H1 (cell line): ENCODE measurements around the gene LY6G6D. TPM values are rescaled to one million over a fixed set of nuclear protein-coding genes. Genes with fewer than 3 reads are reported as not detected.

ENCODE experiments used
- CTCF ChIA-PET: fragments of 300-600 bp; sonication (Branson Sonifier 250); formaldehyde crosslinking; loops from one replicate; lab custom pipeline; 2021; ENCODE audit not compliant: partially characterized antibody; lab: Charles Lee
- POLR2A ChIA-PET: fragments of 300-600 bp; sonication (Branson Sonifier 250); formaldehyde crosslinking; loops from one replicate; lab custom pipeline; 2021; ENCODE audit warnings: inconsistent platforms; ENCODE audit not compliant: partially characterized antibody; lab: Charles Lee
- DNase-seq, 2 experiments: peaks; one replicate each; pipeline versions ENCODE4 v3.0.0 to v3.0.0-alpha.2; 2010 to 2022; ENCODE audit warnings: low spot score in 2 of 2, low read depth in 1 of 2, mixed read lengths in 1 of 2
- FAIRE-seq: peaks from 2 replicates; lab custom pipeline; 2011; peaks lifted over from hg19 to GRCh38; lab: Jason Lieb, UNC
- H2AFZ ChIP-seq: 2 replicates; pipeline ENCODE4 v1.8.1; 2012; ENCODE audit warnings: low read length, inconsistent platforms
- H2AK5ac ChIP-seq: 2 replicates; pipeline ENCODE4 v1.6.1; 2013; ENCODE audit warnings: low read depth, low read length
- H2BK120ac ChIP-seq: replicated peaks from 2 replicates; pipeline ENCODE3; 2013; ENCODE audit warnings: low read depth, low read length, inconsistent platforms
- H2BK12ac ChIP-seq: 2 replicates; pipeline ENCODE4 v1.6.1; 2013; ENCODE audit warnings: low read depth, low read length
- H2BK15ac ChIP-seq: 2 replicates; pipeline ENCODE4 v1.6.1; 2013; ENCODE audit warnings: low read length
- H2BK20ac ChIP-seq: 2 replicates; pipeline ENCODE4 v1.6.1; 2013; ENCODE audit warnings: low read length
- H2BK5ac ChIP-seq: 2 replicates; pipeline ENCODE4 v1.6.1; 2013; ENCODE audit warnings: low read depth, low read length
- H3K14ac ChIP-seq: 2 replicates; pipeline ENCODE4 v1.6.1; 2013; ENCODE audit warnings: inconsistent platforms; ENCODE audit not compliant: insufficient read length
- H3K18ac ChIP-seq: 2 replicates; pipeline ENCODE4 v1.6.1; 2013; ENCODE audit warnings: low read length; ENCODE audit errors: extremely low read depth
- H3K23ac ChIP-seq: 2 replicates; pipeline ENCODE4 v1.6.1; 2013; ENCODE audit warnings: inconsistent platforms; ENCODE audit not compliant: insufficient read length
- H3K23me2 ChIP-seq: 2 replicates; pipeline ENCODE4 v1.6.1; 2013; ENCODE audit warnings: low read depth, low read length
- H3K27ac ChIP-seq: 2 replicates; pipeline ENCODE4 v1.6.1; 2011; ENCODE audit warnings: low read depth, low read length, inconsistent platforms
- H3K27me3 ChIP-seq, 4 experiments: replicated peaks in 1 of 4; 1 replicate in 1 of 4; 2 replicates in 3 of 4; pipeline versions ENCODE4 v1.6.1 to v1.8.1; 2011 to 2013; ENCODE audit warnings: low read length in 3 of 4, mild to moderate bottlenecking in 3 of 4, inconsistent platforms in 2 of 4, mixed read lengths in 2 of 4, moderate library complexity in 1 of 4; ENCODE audit not compliant: control insufficient read depth in 3 of 4, insufficient read depth in 3 of 4; ENCODE audit errors: extremely low read depth in 1 of 4
- H3K36me3 ChIP-seq, 4 experiments: 2 replicates each; pipeline versions ENCODE4 v1.6.1 to v1.8.1; 2011 to 2013; ENCODE audit warnings: mild to moderate bottlenecking in 4 of 4, low read length in 3 of 4, moderate library complexity in 2 of 4, control low read depth in 1 of 4, inconsistent platforms in 1 of 4; ENCODE audit not compliant: insufficient read depth in 4 of 4, control insufficient read depth in 2 of 4
- H3K4ac ChIP-seq: replicated peaks from 2 replicates; pipeline ENCODE3; 2013; ENCODE audit warnings: low read length, low read depth, mixed read lengths, inconsistent platforms; ENCODE audit not compliant: insufficient read length
- H3K4me1 ChIP-seq, 4 experiments: replicated peaks in 1 of 4; 1 replicate in 1 of 4; 2 replicates in 3 of 4; pipeline versions ENCODE4 v1.6.1 to v1.8.1; 2011 to 2013; ENCODE audit warnings: low read length in 3 of 4, inconsistent platforms in 2 of 4, mixed read lengths in 1 of 4; ENCODE audit not compliant: insufficient read depth in 4 of 4, control insufficient read depth in 3 of 4
- H3K4me2 ChIP-seq, 2 experiments: 2 replicates each; pipeline versions ENCODE4 v1.6.1 to v1.8.1; 2011 to 2013; ENCODE audit warnings: low read depth in 2 of 2, low read length in 2 of 2, control low read depth in 1 of 2, inconsistent platforms in 1 of 2, mild to moderate bottlenecking in 1 of 2; ENCODE audit not compliant: insufficient read depth in 1 of 2
- H3K4me3 ChIP-seq, 4 experiments: fragments of 200-600, 300-600 bp in 1 of 4; sonication (generic), shearing (Covaris generic), sonication (Bioruptor Twin) in 1 of 4; 2 replicates each; pipeline versions ENCODE4 v1.5.1 to v1.8.1; 2011 to 2016; ENCODE audit warnings: low read length in 4 of 4, low read depth in 3 of 4, control low read depth in 2 of 4, inconsistent platforms in 2 of 4, mild to moderate bottlenecking in 2 of 4, mixed read lengths in 1 of 4, moderate library complexity in 1 of 4; ENCODE audit not compliant: insufficient read depth in 2 of 4; ENCODE audit errors: extremely low read depth in 1 of 4
- H3K56ac ChIP-seq: replicated peaks from 2 replicates; pipeline ENCODE3; 2013; ENCODE audit warnings: low read depth, mild to moderate bottlenecking, mixed read lengths, low read length, inconsistent platforms; ENCODE audit not compliant: insufficient read length
- H3K79me1 ChIP-seq: 2 replicates; pipeline ENCODE4 v1.6.1; 2013; ENCODE audit warnings: low read depth, low read length, control low read depth
- H3K79me2 ChIP-seq, 2 experiments: 2 replicates each; pipeline versions ENCODE4 v1.6.1 to v1.8.1; 2012 to 2013; ENCODE audit warnings: low read length in 2 of 2, mild to moderate bottlenecking in 2 of 2, inconsistent platforms in 1 of 2; ENCODE audit not compliant: insufficient read depth in 2 of 2, control insufficient read depth in 1 of 2
- H3K9ac ChIP-seq, 4 experiments: replicated peaks in 1 of 4; 1 replicate in 1 of 4; 2 replicates in 3 of 4; pipeline versions ENCODE4 v1.6.1 to v1.8.1; 2011 to 2013; ENCODE audit warnings: low read depth in 3 of 4, low read length in 3 of 4, control low read depth in 2 of 4, mild to moderate bottlenecking in 2 of 4, moderate library complexity in 2 of 4, inconsistent platforms in 1 of 4; ENCODE audit errors: extremely low read depth in 1 of 4
- H3K9me3 ChIP-seq, 2 experiments: 2 replicates each; pipeline versions ENCODE4 v1.6.1 to v1.8.1; 2012 to 2013; ENCODE audit warnings: mild to moderate bottlenecking in 2 of 2, moderate library complexity in 2 of 2, control low read depth in 1 of 2, inconsistent platforms in 1 of 2, low read depth in 1 of 2, low read length in 1 of 2, mixed read lengths in 1 of 2; ENCODE audit not compliant: insufficient read depth in 2 of 2
- H4K20me1 ChIP-seq, 2 experiments: replicated peaks in 1 of 2; 2 replicates each; pipeline versions ENCODE3 to v1.8.1; 2011 to 2013; ENCODE audit warnings: inconsistent platforms in 2 of 2, low read length in 2 of 2, mild to moderate bottlenecking in 1 of 2; ENCODE audit not compliant: insufficient read depth in 2 of 2, control insufficient read depth in 1 of 2
- H4K5ac ChIP-seq: 2 replicates; pipeline ENCODE4 v1.6.1; 2013; ENCODE audit warnings: low read length, low read depth, mixed read lengths, inconsistent platforms; ENCODE audit not compliant: insufficient read length
- H4K8ac ChIP-seq: 2 replicates; pipeline ENCODE4 v1.8.0; 2013; ENCODE audit warnings: mild to moderate bottlenecking, moderate library complexity, low read length, inconsistent platforms; ENCODE audit not compliant: insufficient read depth; ENCODE audit errors: extremely low read depth
- H4K91ac ChIP-seq: replicated peaks from 2 replicates; pipeline ENCODE3; 2013; ENCODE audit warnings: low read length, mixed read lengths, inconsistent platforms; ENCODE audit not compliant: insufficient read length
- CBX8 ChIP-seq: fragments of 300-800, 300-1000 bp; sonication (generic); IDR thresholded peaks from 2 replicates; pipeline ENCODE4 v1.7.1; 2016; ENCODE audit warnings: low read depth, low read length, borderline replicate concordance
- CREB1 ChIP-seq: IDR thresholded peaks from 2 replicates; pipeline ENCODE4 v1.6.1; 2012; ENCODE audit warnings: inconsistent platforms
- KDM5A ChIP-seq: fragments of 200-600 bp; IDR thresholded peaks from 2 replicates; pipeline ENCODE4 v1.7.1; 2012; ENCODE audit warnings: mild to moderate bottlenecking, low read length, inconsistent platforms, mixed read lengths
- MAFK ChIP-seq: IDR thresholded peaks from 2 replicates; pipeline ENCODE4 v1.6.1; 2012; ENCODE audit warnings: low read depth, mild to moderate bottlenecking, improper control_type of control experiment, low read length
- MAX ChIP-seq: IDR thresholded peaks from 2 replicates; pipeline ENCODE4 v1.6.1; 2012; ENCODE audit warnings: inconsistent platforms
- NANOG ChIP-seq: IDR thresholded peaks from 2 replicates; pipeline ENCODE4 v1.6.1; 2011; ENCODE audit warnings: low read length, low read depth, mild to moderate bottlenecking, inconsistent platforms; ENCODE audit not compliant: insufficient read depth, poor library complexity, severe bottlenecking
- POU5F1 ChIP-seq: IDR thresholded peaks from 2 replicates; pipeline ENCODE4 v1.6.1; 2011; ENCODE audit warnings: low read depth, mild to moderate bottlenecking, low read length, moderate library complexity
- YY1 ChIP-seq: IDR thresholded peaks from 2 replicates; pipeline ENCODE4 v1.6.1; 2011; ENCODE audit warnings: low read depth, mild to moderate bottlenecking, low read length
- WGBS, 2 experiments: shearing (Covaris generic) in 1 of 2; methylation state at CpG; one replicate each; pipeline versions ENCODE4 v1.1.6 to v1.1.7; 2013 to 2015; ENCODE audit warnings: low lambda C conversion rate in 2 of 2, mixed read lengths in 2 of 2, inconsistent platforms in 1 of 2, low coverage in 1 of 2, missing lambda C conversion rate in 1 of 2; ENCODE audit not compliant: insufficient replicate concordance in 2 of 2, insufficient coverage in 1 of 2, insufficient read length in 1 of 2; ENCODE audit errors: extremely low coverage in 1 of 2, missing lambda C conversion rate in 1 of 2; 5-methylcytosine and 5-hydroxymethylcytosine counted together
- polyA plus RNA-seq, 7 experiments: library from polyadenylated mRNA; depleted of rRNA in 3 of 7; stranded (reverse) in 5 of 7; unstranded in 2 of 7; fragments of >200 nt in 5 of 7; fragments of 200-250 nt in 2 of 7; gene quantifications; 1 replicate in 5 of 7; 2 replicates in 1 of 7; 4 replicates in 1 of 7; pipeline versions ENCODE4 v1.2.1 to v1.2.3, GENCODE V29; 2011 to 2013; ENCODE audit warnings: missing spikeins in 2 of 7, mixed read lengths in 2 of 7
- total RNA-seq: library from RNA; stranded (reverse); fragmentation: NEBNext Ultra II Directional; extraction: Animal tissue kit (Norgen Biotek cat#: 25700); gene quantifications from 2 replicates; pipeline ENCODE4 v1.2.1, GENCODE V29; 2021

LY6G6D gene
- total and polyA plus RNA-seq, 2 of the 8 experiments (the other 6 are each of a cell fraction or from before 2014, with no cell fraction given): 1.8 TPM; not detected in 1

GRCh38 chr6:31765559-31765909, 50.4 kb downstream of the LY6G6D start:
- H2BK12ac ChIP-seq: no peak overlapping the region
- H3K23ac ChIP-seq: no peak overlapping the region
- H2BK15ac ChIP-seq: no peak overlapping the region
- H3K4me2 ChIP-seq: peak overlapping the region; percentile 31 to 77; a peak in 3 of 4 replicates
- ChIA-PET POLR2A (interaction anchor here (1.0 to 2.0 kb wide), 19 partner anchors 11 to 132 kb away, joined by 3 to 14 read pairs (median 4); partner anchors contain the start of genes CLIC1, DDAH2, EHMT2 and GPANK1), CTCF (interaction anchor here (0.6 to 2.2 kb wide), 18 partner anchors 9 to 114 kb away, joined by 3 to 23 read pairs (median 4); partner anchors contain the start of genes CLIC1, DDAH2, LSM2 and LY6G5C)
- H2BK20ac ChIP-seq: 0 out of 2 replicates have a peak overlapping the region, but pooled peaks have one; percentile 61
- H3K27me3 ChIP-seq: no peaks in the 10 kb centered on the region
- no peak overlapping the region for H4K8ac ChIP-seq
- no peak overlapping the region for H2BK120ac ChIP-seq
- H3K79me1 ChIP-seq: no peaks in the 10 kb centered on the region
- FAIRE-seq: no peak
- H2BK5ac ChIP-seq: 0 out of 2 replicates have a peak overlapping the region, but pooled peaks have one; percentile 9
- peaks cover 0 to 13% (median 0%) of the 10 kb centered on the region in 4 experiments; a peak in 3 of 8 replicates for H3K36me3 ChIP-seq
- H3K14ac ChIP-seq: no peak overlapping the region
- H3K4me3 ChIP-seq: no peak overlapping the region; a peak in 1 of 8 replicates
- 93% methylated on average over 4 of the region's 9 CpGs; no CpG with 5 or more reads in 1 of the 2 experiments for WGBS, 2 experiments
- no peak overlapping the region for H4K5ac ChIP-seq
- H4K91ac ChIP-seq: no peak overlapping the region
- H3K27ac ChIP-seq: no peak overlapping the region
- H3K9ac ChIP-seq: no peak overlapping the region
- no peaks in the 10 kb centered on the region for H3K79me2 ChIP-seq
- H3K23me2 ChIP-seq: peaks cover 3% of the 10 kb centered on the region; the same call in 1 of the 2 replicates
- no peak overlapping the region for H2AFZ ChIP-seq
- DNase-seq: no peak
- H4K20me1 ChIP-seq: no peaks in the 10 kb centered on the region
- H3K4me1 ChIP-seq: peaks cover 0 to 11% (median under 1%) of the 10 kb centered on the region in 4 experiments; a peak in 4 of 7 replicates
- no peak for TF ChIP-seq CBX8
- TF ChIP-seq KDM5A: no peak
- no peak for TF ChIP-seq MAX
- TF ChIP-seq NANOG: no peak
- TF ChIP-seq POU5F1: no peak
- no peak for TF ChIP-seq MAFK
- no peak for TF ChIP-seq CREB1
- TF ChIP-seq YY1: no peak
- H2AK5ac ChIP-seq: no peak overlapping the region
- H3K18ac ChIP-seq: no peak overlapping the region
- H3K9me3 ChIP-seq: no peaks in the 10 kb centered on the region
- H3K4ac ChIP-seq: no peak overlapping the region
- H3K56ac ChIP-seq: no peak overlapping the region
